ENCODE results near the gene CREBBP.
A peak's percentile ranks its signal among the peaks of the same experiment; 100 is the strongest.

CREBBP gene

GRCh38 chr16:3720418-3720817, 160.1 kb downstream of the CREBBP start:
- TF ChIP-seq CTCF (IDR thresholded peaks at IDR 0.05; ENCODE audit: insufficient read depth, low read length, poor library complexity, severe bottlenecking) = no peak

DNA sequence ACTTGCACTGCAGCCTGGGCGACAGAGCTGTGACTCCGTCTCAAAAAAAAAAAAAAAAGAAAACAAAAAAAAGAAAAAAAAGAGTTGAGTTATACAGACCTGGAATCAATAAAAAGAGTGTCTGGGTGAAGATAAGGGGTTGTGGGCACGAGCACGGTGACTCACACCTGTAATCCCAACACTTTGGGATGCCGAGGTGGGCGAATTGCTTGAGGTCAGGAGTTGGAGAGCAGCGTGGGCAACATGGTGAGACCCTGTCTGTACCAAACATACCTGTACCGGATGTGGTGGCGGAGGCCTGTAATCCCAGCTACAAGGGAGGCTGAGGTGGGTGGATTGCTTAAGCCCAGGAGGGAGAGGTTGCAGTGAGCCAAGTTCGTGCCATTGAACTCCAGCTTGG, 161.9 kb downstream of the CREBBP start:
- Histone ChIP-seq H3K36me3 (ENCODE audit: control insufficient read depth, insufficient read depth, low read length) (peaks cover 1% of the 10 kb centered on the region; the same call in 1 of the 2 replicates), H3K4me3 (replicated peaks; ENCODE audit: low read depth, low read length) (no peak overlapping the region), H3K27me3 (replicated peaks; ENCODE audit: control insufficient read depth, insufficient read depth, low read length) (no peaks in the 10 kb centered on the region)
- DNase-seq (ENCODE audit: extremely low read depth, insufficient read length) = no peak
- no peak for TF ChIP-seq CTCF (IDR thresholded peaks at IDR 0.05; ENCODE audit: insufficient read depth, low read length, poor library complexity, severe bottlenecking)

More at GRCh38 chr16:3720418-3720817, 160.1 kb downstream of the CREBBP start:
- H3K27me3 ChIP-seq (replicated peaks; ENCODE audit: control insufficient read depth, insufficient read depth, low read length) = no peaks in the 10 kb centered on the region
- no peaks in the 10 kb centered on the region for H3K36me3 ChIP-seq (ENCODE audit: control insufficient read depth, insufficient read depth, low read length)
- DNase-seq (ENCODE audit: extremely low read depth, insufficient read length) = no peak
- H3K4me3 ChIP-seq (replicated peaks; ENCODE audit: low read depth, low read length) = no peak overlapping the region

DNA sequence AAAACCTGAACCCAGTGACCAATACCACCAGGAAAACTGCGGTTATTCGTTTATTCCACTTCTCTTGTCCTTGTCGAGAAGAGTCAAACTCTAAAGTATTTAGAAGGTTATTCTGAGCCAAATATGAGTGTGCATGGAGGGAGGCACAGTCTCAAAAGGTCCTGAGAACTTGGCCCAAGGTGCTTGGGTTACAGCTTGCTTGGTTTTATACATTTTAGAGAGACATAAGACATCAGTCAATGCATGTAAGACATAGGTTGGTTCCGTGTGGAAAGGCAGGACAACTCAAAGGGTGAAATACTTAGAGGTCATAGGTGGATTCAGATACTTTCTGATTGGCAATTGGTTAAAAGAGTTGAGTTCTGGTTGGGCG, 162.5 kb downstream of the CREBBP start:
- Histone ChIP-seq H3K27me3 (replicated peaks; ENCODE audit: control insufficient read depth, insufficient read depth, low read length) (no peaks in the 10 kb centered on the region), H3K36me3 (ENCODE audit: control insufficient read depth, insufficient read depth, low read length) (peaks cover 3% of the 10 kb centered on the region; the same call in 1 of the 2 replicates), H3K4me3 (replicated peaks; ENCODE audit: low read depth, low read length) (peak overlapping the region; percentile 97)
- no peak for DNase-seq (ENCODE audit: extremely low read depth, insufficient read length)
- TF ChIP-seq CTCF (IDR thresholded peaks at IDR 0.05; ENCODE audit: insufficient read depth, low read length, poor library complexity, severe bottlenecking) = no peak

DNA sequence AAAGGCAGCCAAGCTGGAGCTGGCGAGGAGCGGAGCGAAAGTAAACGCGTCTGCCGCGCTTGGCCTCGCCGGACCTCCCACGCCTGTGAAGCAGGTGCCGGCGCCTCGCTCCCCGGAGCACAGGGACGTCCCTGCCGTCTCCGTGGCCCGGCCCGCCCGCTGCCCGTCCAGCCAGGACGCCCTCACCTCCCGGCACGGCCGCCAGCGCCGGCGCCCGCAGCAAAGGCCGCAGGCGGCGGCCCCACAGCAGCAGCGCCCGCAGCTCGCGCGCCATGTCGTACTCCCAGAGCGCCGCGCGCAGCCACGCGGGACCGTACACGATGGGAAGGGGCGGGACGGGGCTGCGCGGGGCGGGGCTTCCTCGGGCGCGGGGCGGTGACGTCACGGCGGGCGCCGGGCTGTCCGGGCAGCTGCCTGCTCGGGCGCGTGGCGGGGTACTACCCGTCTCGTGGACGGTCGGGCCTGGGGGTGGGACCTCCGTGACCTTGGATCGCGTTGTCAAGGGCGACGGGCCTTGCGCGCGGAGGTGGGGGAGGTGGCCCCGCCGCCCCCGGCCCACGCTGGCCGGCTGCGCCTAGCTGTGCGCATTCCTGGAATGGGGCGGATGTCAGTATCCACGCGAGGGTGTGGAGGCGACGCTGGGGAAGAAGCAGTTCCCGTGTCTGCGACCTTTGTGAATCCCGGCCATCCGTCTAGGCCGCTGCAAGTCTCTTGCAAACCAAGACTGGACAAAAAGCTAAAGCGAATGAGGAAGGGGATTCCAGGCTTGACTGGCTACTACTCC, 163.1 kb downstream of the CREBBP start, which contains the start of gene TRAP1:
TRAP1 (minus strand) TSS at position 290 of the 784 bp plus-strand sequence; CDS start at position 274, 16 bp downstream.
- no peaks in the 10 kb centered on the region for H3K27me3 ChIP-seq (replicated peaks; ENCODE audit: control insufficient read depth, insufficient read depth, low read length)
- DNase-seq (ENCODE audit: extremely low read depth, insufficient read length) = peak; percentile 92
- H3K36me3 ChIP-seq (ENCODE audit: control insufficient read depth, insufficient read depth, low read length) = peaks cover 3% of the 10 kb centered on the region; the same call in 1 of the 2 replicates
- H3K4me3 ChIP-seq (replicated peaks; ENCODE audit: low read depth, low read length) = peak within 1 kb of the TSS; percentile 97
- no peak for TF ChIP-seq CTCF (IDR thresholded peaks at IDR 0.05; ENCODE audit: insufficient read depth, low read length, poor library complexity, severe bottlenecking)

- no peak for TF ChIP-seq CTCF (IDR thresholded peaks at IDR 0.05; ENCODE audit: insufficient read depth, low read length, poor library complexity, severe bottlenecking)
- peaks cover 3% of the 10 kb centered on the region; the same call in 1 of the 2 replicates for H3K36me3 ChIP-seq (ENCODE audit: control insufficient read depth, insufficient read depth, low read length)
- H3K4me3 ChIP-seq (replicated peaks; ENCODE audit: low read depth, low read length) = peak overlapping the region; percentile 97
- no peaks in the 10 kb centered on the region for H3K27me3 ChIP-seq (replicated peaks; ENCODE audit: control insufficient read depth, insufficient read depth, low read length)
- DNase-seq (ENCODE audit: extremely low read depth, insufficient read length) = no peak
These were observed 163.7 kb downstream of the CREBBP start for GRCh38 chr16:3716831-3717234.

Data from GM06990 (cell line).